Epithelial cell of esophagus (primary cell): ENCODE measurements around the gene RPLP2.

Experiments
- DNase-seq: peaks from one replicate; pipeline ENCODE4 v3.0.0; 2010; ENCODE audit warnings: low read depth
- H3K4me3 ChIP-seq: 2 replicates; pipeline ENCODE4 v1.5.1; 2011; ENCODE audit warnings: mild to moderate bottlenecking, low read length, control low read depth
- CTCF ChIP-seq: IDR thresholded peaks from 2 replicates; pipeline ENCODE4 v1.5.1; 2011; ENCODE audit warnings: low read depth, mild to moderate bottlenecking, low read length, control low read depth, inconsistent platforms; ENCODE audit not compliant: insufficient read depth; ENCODE audit errors: missing control alignments

The RPLP2 gene

DNA sequence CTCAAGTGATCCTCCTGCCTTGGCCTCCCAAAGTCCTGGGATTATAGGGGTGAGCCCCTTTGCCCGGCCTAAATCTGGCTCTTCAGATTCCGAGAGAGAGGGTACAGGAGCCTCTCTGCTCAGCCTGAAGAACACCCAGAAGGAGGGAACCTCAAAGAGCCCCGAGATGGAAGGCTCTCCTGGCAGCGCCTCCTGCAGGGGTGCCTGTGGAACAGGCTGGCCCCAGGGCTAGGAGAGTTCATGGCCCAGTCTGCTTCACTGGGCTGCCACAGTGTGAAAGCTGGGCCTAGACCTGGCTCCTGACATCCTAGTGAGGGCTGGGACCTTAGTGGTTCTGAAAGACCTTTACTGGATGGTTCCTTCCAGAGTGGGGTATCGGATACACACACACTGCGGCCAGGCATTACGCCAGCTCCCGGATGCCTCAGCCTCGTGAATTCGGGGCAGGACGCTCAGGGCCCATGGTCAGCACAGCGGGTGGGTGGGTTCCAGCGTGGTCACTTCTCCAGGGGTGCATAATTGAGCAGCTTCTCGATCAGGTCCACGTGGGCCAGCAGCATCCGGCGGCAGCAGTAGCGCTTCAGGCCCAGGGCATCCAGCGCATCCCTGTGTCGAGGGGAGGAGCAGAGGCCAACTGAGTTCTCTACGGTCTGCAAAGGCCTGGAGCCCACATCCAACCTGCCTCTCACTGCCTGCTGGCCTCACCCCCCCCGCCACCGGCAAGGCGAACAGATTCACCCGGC lies 30.3 kb downstream of the RPLP2 start:
- peak overlapping the region; percentile 89 for H3K4me3 ChIP-seq
- peak; percentile 49 for TF ChIP-seq CTCF
- peak; percentile 39 for DNase-seq

DNA sequence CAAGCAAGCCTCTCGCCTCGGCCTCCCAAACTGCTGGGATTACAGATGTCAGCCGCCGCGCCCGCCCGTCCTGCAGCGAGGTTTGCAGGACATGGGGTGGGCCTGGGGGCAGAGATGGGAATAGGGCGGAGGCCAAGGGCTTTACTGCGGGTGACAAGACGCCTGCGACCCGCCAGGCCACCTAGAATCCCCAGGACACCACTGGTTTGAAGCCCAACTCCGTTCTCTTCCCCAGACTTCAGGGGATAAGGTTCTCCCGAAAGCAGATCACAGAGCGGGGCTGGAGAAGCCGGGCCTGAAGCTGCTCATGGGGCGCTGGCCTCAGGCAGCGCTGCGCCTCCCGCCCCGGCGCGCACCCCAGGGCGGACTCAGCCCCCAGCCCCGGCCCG lies 32.2 kb downstream of the RPLP2 start:
- no peak for DNase-seq
- TF ChIP-seq CTCF, result no peak
- peak overlapping the region; percentile 89 for H3K4me3 ChIP-seq

GRCh38 chr11:842370-843002 lies 32.7 kb downstream of the RPLP2 start, which contains the start of the genes POLR2L and TSPAN4:
TSS of gene POLR2L (minus strand) at chr11:842529. CDS start at chr11:842508, 21 bp downstream.
TSS of gene TSPAN4 (plus strand) at chr11:842852. CDS start at chr11:850305, 7,453 bp downstream.
- H3K4me3 ChIP-seq, result peak within 1 kb of the TSS; percentile 89

GRCh38 chr11:843086-843734 lies 33.4 kb downstream of the RPLP2 start:
- no peak for DNase-seq
- TF ChIP-seq CTCF, result no peak

More at GRCh38 chr11:842370-843002, 32.7 kb downstream of the RPLP2 start, which contains the start of the genes POLR2L and TSPAN4:
- DNase-seq, result peak; percentile 94
- TF ChIP-seq CTCF, result no peak

DNA sequence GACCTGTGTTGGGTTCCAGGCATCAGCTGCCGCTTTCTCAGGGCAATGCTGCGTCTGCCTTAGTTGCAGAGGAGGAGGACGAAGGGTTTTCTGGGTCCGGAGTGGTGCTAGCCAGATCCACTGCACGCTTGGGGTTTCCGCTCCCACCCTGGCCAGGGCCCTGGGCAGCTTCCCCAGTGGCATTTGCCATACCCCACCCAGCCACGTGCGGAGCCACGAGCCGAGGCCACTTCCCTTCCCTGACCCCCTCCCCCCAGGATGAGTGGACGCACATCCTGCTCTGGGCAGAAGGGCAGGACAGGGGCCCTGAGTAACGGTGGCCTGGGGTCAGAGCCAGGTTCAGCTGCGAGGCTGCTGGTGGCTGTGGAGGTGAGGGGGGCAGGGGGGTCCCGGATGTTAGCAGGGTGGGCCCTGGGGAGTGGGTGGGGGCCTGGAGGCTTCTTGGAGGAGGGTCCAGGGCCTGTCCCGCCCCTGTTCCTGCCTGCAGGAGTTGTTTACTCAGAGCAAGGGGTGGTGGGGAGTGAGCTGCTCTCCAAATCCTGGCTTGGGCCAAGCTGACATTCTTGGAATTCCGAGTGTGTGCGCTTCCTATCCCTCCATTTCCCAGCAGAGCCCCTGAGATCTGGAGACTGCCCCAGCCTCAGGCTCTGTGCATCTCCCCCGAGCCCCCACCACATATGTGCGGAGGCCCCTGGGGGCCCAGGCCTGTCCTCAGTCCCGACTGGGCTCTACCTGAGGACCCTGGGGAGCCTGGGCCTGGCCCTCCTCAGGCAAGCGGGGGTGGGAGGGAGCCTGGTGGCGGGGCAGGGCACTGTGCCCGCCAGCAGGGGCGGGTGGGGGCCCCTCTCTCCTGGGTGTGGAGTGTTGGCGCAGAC lies 34.3 kb downstream of the RPLP2 start:
- H3K4me3 ChIP-seq, result peak overlapping the region; percentile 89
- peak; percentile 11 for TF ChIP-seq CTCF
- DNase-seq, result peak; percentile 71

More at GRCh38 chr11:843086-843734, 33.4 kb downstream of the RPLP2 start:
- H3K4me3 ChIP-seq, result peak overlapping the region; percentile 89

DNA sequence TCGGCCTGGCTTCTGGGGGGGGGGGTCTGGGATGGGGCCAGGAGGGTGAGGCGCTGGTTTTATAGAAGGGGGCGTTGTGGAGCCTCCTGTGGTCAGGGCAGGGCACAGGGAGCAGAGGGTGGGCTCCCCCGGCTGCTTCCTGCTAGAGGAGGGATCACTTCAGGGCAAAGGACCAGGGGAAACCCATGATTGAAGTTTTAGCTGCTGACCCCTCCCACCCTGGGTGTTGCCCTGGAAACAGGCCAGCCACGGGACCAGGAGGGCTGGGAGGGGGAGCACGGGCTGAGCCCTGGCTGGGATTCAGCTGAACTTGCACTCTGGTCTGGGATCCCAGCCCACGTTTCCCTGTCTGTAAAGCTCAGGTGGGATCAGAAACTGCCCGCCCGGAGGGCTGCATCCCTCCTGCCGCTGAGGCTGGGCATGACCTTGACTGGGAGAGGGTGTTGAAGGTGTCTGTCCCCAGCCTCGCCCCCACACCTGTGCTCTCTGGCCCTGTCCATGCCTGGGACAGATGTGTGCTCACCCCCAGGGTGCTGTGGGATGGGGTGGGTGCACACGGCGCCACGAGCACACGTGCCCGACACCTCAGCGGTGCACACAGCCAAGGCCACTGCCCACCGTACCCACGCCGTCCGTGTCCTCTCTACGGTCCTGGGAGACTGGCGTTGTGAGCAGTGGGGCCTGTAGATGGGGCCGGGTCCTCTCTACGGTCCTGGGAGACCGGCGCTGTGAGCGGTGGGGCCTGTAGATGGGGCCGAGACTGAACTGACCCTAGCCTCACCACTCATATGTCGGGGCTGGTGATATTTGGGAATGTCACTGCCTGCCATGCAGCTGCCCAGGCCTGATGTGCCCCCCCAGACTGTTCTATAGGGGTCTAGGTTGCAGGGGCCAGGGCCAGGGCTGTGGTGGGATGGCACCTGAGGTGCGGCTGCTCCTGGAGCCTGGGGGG lies 35.2 kb downstream of the RPLP2 start:
- H3K4me3 ChIP-seq, result peak overlapping the region; percentile 16
- TF ChIP-seq CTCF, result no peak
- peak; percentile 29 for DNase-seq
